GM12878 (cell line): Measurements from ENCODE around the gene LAP3. TPM values are rescaled to one million over a fixed set of nuclear protein-coding genes. Genes with fewer than 3 reads are reported as not detected.

ENCODE experiments used
- ATAC-seq: fragments of 200-7000 bp; cut with Tn5 transposase; 3 replicates; pipeline ENCODE4 v1.9.1; 2020; ENCODE audit warnings: mild to moderate bottlenecking, moderate library complexity
- BruUV-seq: library from RNA; stranded (reverse); fragments of 400-500 nt; replicated peaks from 2 replicates; lab custom pipeline; 2021; lab: Mats Ljungman, UMichigan
- CTCF ChIA-PET: fragments of 300-600 bp; sonication (Branson Sonifier 250); formaldehyde crosslinking; extraction: SDS; loops from one replicate; lab custom pipeline; 2021; ENCODE audit warnings: inconsistent platforms; lab: Yijun Ruan, JAX
- POLR2A ChIA-PET: fragments of 350-600 bp; formaldehyde crosslinking; extraction: SDS; loops from one replicate; lab custom pipeline; 2021; ENCODE audit warnings: inconsistent platforms; lab: Charles Lee
- RAD21 ChIA-PET: fragments of 300-600 bp; sonication (Branson Sonifier 250); formaldehyde crosslinking; loops from one replicate; lab custom pipeline; 2023; ENCODE audit warnings: antibody characterized with exemption; ENCODE audit not compliant: unreplicated experiment; lab: Charles Lee
- SMC1A ChIA-PET: fragments of 300-600 bp; sonication (Branson Sonifier 250); formaldehyde crosslinking; loops from one replicate; lab custom pipeline; 2023; ENCODE audit not compliant: unreplicated experiment, uncharacterized antibody; lab: Charles Lee
- DNase-seq: peaks from one replicate; pipeline ENCODE4 v3.0.0-alpha.2; 2011; ENCODE audit warnings: low read depth, low spot score
- FAIRE-seq: peaks from 3 replicates; lab custom pipeline; 2011; peaks lifted over from hg19 to GRCh38; lab: Jason Lieb, UNC
- H2AFZ ChIP-seq: 2 replicates; pipeline ENCODE4 v1.6.0; 2011; ENCODE audit warnings: low read depth, low read length, control low read depth; ENCODE audit not compliant: control insufficient read depth
- H3K27ac ChIP-seq: 2 replicates; pipeline ENCODE4 v1.5.1; 2011; ENCODE audit warnings: control low read depth; ENCODE audit not compliant: control insufficient read depth, insufficient read depth
- H3K27me3 ChIP-seq, 2 experiments: replicated peaks in 1 of 2; 2 replicates each; pipeline versions ENCODE4 v1.6.0 to v1.6.1; 2011; ENCODE audit warnings: low read length in 1 of 2; ENCODE audit not compliant: control insufficient read depth in 2 of 2, insufficient read depth in 2 of 2
- H3K36me3 ChIP-seq, 2 experiments: 2 replicates each; pipeline ENCODE4 v1.5.1; 2011; ENCODE audit warnings: low read length in 1 of 2; ENCODE audit not compliant: control insufficient read depth in 2 of 2, insufficient read depth in 2 of 2
- H3K4me1 ChIP-seq: 2 replicates; pipeline ENCODE4 v1.6.1; 2011; ENCODE audit warnings: mild to moderate bottlenecking, low read length, moderate library complexity, mixed read lengths; ENCODE audit not compliant: control insufficient read depth, insufficient read depth
- H3K4me2 ChIP-seq: 2 replicates; pipeline ENCODE4 v1.6.0; 2011; ENCODE audit warnings: control low read depth; ENCODE audit not compliant: control insufficient read depth, insufficient read depth
- H3K4me3 ChIP-seq: fragments of 200-600 bp; sonication (generic); 2 replicates; pipeline ENCODE4 v1.5.1; 2016
- H3K79me2 ChIP-seq: 2 replicates; pipeline ENCODE4 v1.6.0; 2011; ENCODE audit warnings: low read length; ENCODE audit not compliant: control insufficient read depth, insufficient read depth
- H3K9ac ChIP-seq: 2 replicates; pipeline ENCODE4 v1.8.0; 2011; ENCODE audit warnings: low read length, control low read depth, mixed read lengths; ENCODE audit not compliant: control insufficient read depth, insufficient read depth
- H3K9me3 ChIP-seq: replicated peaks from 3 replicates; pipeline ENCODE4 v1.5.1; 2011; ENCODE audit warnings: mild to moderate bottlenecking, low read length; ENCODE audit not compliant: control insufficient read depth, insufficient read depth
- H4K20me1 ChIP-seq: 2 replicates; pipeline ENCODE4 v1.6.0; 2011; ENCODE audit not compliant: control insufficient read depth, insufficient read depth
- ATF3 ChIP-seq: IDR thresholded peaks from 2 replicates; pipeline ENCODE4 v1.6.1; 2011; ENCODE audit warnings: low read depth, mild to moderate bottlenecking, low read length, moderate library complexity, borderline replicate concordance; ENCODE audit errors: extremely low read depth
- CHD2 ChIP-seq: IDR thresholded peaks from 2 replicates; pipeline ENCODE4 v1.6.1; 2011; ENCODE audit warnings: low read depth, low read length, improper control_type of control experiment, borderline replicate concordance
- EP300 ChIP-seq, 2 experiments: fragments of 150-350 bp in 1 of 2; IDR thresholded peaks; 2 replicates each; pipeline ENCODE4 v1.6.1; 2011 to 2012; ENCODE audit warnings: low read depth in 2 of 2, low read length in 2 of 2, borderline replicate concordance in 1 of 2, improper control_type of control experiment in 1 of 2, inconsistent platforms in 1 of 2; ENCODE audit not compliant: control insufficient read depth in 1 of 2
- FOXM1 ChIP-seq: IDR thresholded peaks from 2 replicates; pipeline ENCODE4 v1.6.1; 2012; ENCODE audit warnings: low read depth, mild to moderate bottlenecking, inconsistent platforms, low read length, moderate library complexity
- GATAD2B ChIP-seq: fragments of 450-650 bp; conservative IDR thresholded peaks from 2 replicates; pipeline ENCODE4 v1.6.1; 2017; ENCODE audit warnings: low read depth, mild to moderate bottlenecking, moderate library complexity
- KLF5 ChIP-seq: fragments of 450-650 bp; IDR thresholded peaks from 2 replicates; pipeline ENCODE4 v1.6.1; 2014; ENCODE audit warnings: mild to moderate bottlenecking; ENCODE audit not compliant: partially characterized antibody
- LARP7 ChIP-seq: fragments of 450-650 bp; IDR thresholded peaks from 2 replicates; pipeline ENCODE4 v1.6.1; 2017; ENCODE audit warnings: mild to moderate bottlenecking
- NFXL1 ChIP-seq: fragments of 450-650 bp; IDR thresholded peaks from 2 replicates; pipeline ENCODE4 v1.6.1; 2017; ENCODE audit warnings: antibody characterized with exemption, mild to moderate bottlenecking, borderline replicate concordance
- POLR2A ChIP-seq: IDR thresholded peaks from 2 replicates; pipeline ENCODE4 v1.6.1; 2011; ENCODE audit warnings: low read depth, mild to moderate bottlenecking, low read length
- RUNX3 ChIP-seq: IDR thresholded peaks from 2 replicates; pipeline ENCODE4 v1.6.1; 2012; ENCODE audit warnings: low read length, inconsistent platforms
- TAF1 ChIP-seq: IDR thresholded peaks from 2 replicates; pipeline ENCODE4 v1.6.1; 2011; ENCODE audit warnings: mild to moderate bottlenecking, low read depth, low read length, borderline replicate concordance
- YY1 ChIP-seq: IDR thresholded peaks from 2 replicates; pipeline ENCODE4 v1.6.1; 2011; ENCODE audit warnings: low read depth, mild to moderate bottlenecking, low read length
- ZBTB33 ChIP-seq: fragments of 450-650 bp; IDR thresholded peaks from 2 replicates; pipeline ENCODE4 v1.6.1; 2017; ENCODE audit warnings: mild to moderate bottlenecking
- ZNF384 ChIP-seq: IDR thresholded peaks from 2 replicates; pipeline ENCODE4 v1.6.1; 2012; ENCODE audit warnings: low read depth, mild to moderate bottlenecking, low read length, improper control_type of control experiment, borderline replicate concordance
- WGBS: methylation state at CpG from one replicate; pipeline ENCODE4 v1.1.6; 2016; ENCODE audit warnings: low lambda C conversion rate; ENCODE audit not compliant: insufficient replicate concordance, insufficient coverage; ENCODE audit errors: missing lambda C conversion rate; 5-methylcytosine and 5-hydroxymethylcytosine counted together
- in situ Hi-C: fragments of 300-500 bp; cut with MboI; formaldehyde crosslinking; loops from 9 replicates; pipeline ENCODE4 v1.14.3; 2018; ENCODE audit warnings: mixed read lengths
- intact Hi-C: fragments of 100-400 bp; cut with micrococcal nuclease; formaldehyde crosslinking; loops from one replicate; pipeline ENCODE4 v1.14.2; 2022; ENCODE audit not compliant: unreplicated experiment
- polyA plus RNA-seq, 11 experiments: library from polyadenylated mRNA; depleted of rRNA in 4 of 11; unstranded in 6 of 11; stranded (reverse) in 5 of 11; fragments of >200 nt; fragmentation: Nextera tagmentation in 4 of 11; fragmentation: Illumina TruSeq in 1 of 11; extraction: Ambion mirVana in 4 of 11; extraction: Trizol in 1 of 11; gene quantifications; 1 replicate in 1 of 11; 2 replicates in 10 of 11; pipeline versions ENCODE4 v1.2.1 to v1.2.3, GENCODE V29; 2011 to 2016; ENCODE audit warnings: inconsistent platforms in 2 of 11, missing spikeins in 2 of 11, low read depth in 1 of 11
- total RNA-seq, 4 experiments: library from RNA; depleted of rRNA in 3 of 4; stranded (reverse); fragments of >200 nt in 3 of 4; fragmentation: Illumina TruSeq in 1 of 4; extraction: Trizol in 1 of 4; gene quantifications; 2 replicates each; pipeline versions ENCODE4 v1.2.1 to v1.2.3, GENCODE V29; 2013 to 2021
- TF ChIP-seq, protein P1 (sequence below), 3 experiments: IDR thresholded peaks in 2 of 3; conservative IDR thresholded peaks in 1 of 3; 2 replicates each; pipeline ENCODE4 v1.5.1; 2011; ENCODE audit warnings: low read depth in 3 of 3, low read length in 3 of 3, mild to moderate bottlenecking in 3 of 3, control low read depth in 2 of 3, moderate library complexity in 2 of 3, inconsistent platforms in 1 of 3, mixed read lengths in 1 of 3; ENCODE audit not compliant: control insufficient read depth in 2 of 3, insufficient read depth in 1 of 3; ENCODE audit errors: extremely low read depth in 1 of 3

Gene LAP3
- total and polyA plus RNA-seq, 10 of the 15 experiments (the other 5 are each of a cell fraction or from before 2014, with no cell fraction given), result 134 to 249 (median 204) TPM

GRCh38 chr4:17636696-17637622 lies 60.0 kb downstream of the LAP3 start (continued):
- TF ChIP-seq YY1, result peak; percentile 78
- TF ChIP-seq LARP7, result no peak
- TF ChIP-seq ATF3, result no peak
- TF ChIP-seq CHD2, result no peak
- peak; percentile 71; the same call in 1 of the 2 replicates for TF ChIP-seq ZNF384
- no peak for TF ChIP-seq GATAD2B
- no peak for TF ChIP-seq FOXM1
- peak; percentile 50 for TF ChIP-seq POLR2A

GRCh38 chr4:17639136-17639535 lies 62.1 kb downstream of the LAP3 start:
- no TSS peak for BruUV-seq
- FAIRE-seq (no peak), DNase-seq (no peak), ATAC-seq (no peak)
- H3K4me1 ChIP-seq, result no peaks in the 10 kb centered on the region
- no peaks in the 10 kb centered on the region for H3K27me3 ChIP-seq
- no peak overlapping the region for H3K9ac ChIP-seq
- no peaks in the 10 kb centered on the region for H3K79me2 ChIP-seq
- intact Hi-C loops, result loop anchor here (5.0 kb wide), 1 partner anchor 953 kb away; no protein-coding TSS in a partner anchor
- H3K9me3 ChIP-seq, result no peaks in the 10 kb centered on the region; the same call in 2 of the 3 replicates
- CTCF ChIA-PET, result interaction anchor here (3.6 kb wide), 1 partner anchor 90 kb away, joined by 16 read pairs; no protein-coding TSS in a partner anchor
- no peak overlapping the region for H3K27ac ChIP-seq
- H3K36me3 ChIP-seq, result no peaks in the 10 kb centered on the region; a peak in 2 of 4 replicates
- H4K20me1 ChIP-seq, result no peaks in the 10 kb centered on the region
- no peak overlapping the region for H3K4me3 ChIP-seq
- H3K4me2 ChIP-seq, result no peak overlapping the region
- 66% methylated on average over 7 of the region's 7 CpGs for WGBS
- no peak overlapping the region for H2AFZ ChIP-seq
- POLR2A ChIA-PET, result interaction anchor here (1.0 kb wide), 1 partner anchor 91 kb away, joined by 5 read pairs; no protein-coding TSS in a partner anchor
- in situ Hi-C loops, result loop anchor here (5.0 to 10.0 kb wide), 2 partner anchors 92 to 956 kb away; no protein-coding TSS in a partner anchor
- SMC1A ChIA-PET, result no interaction called here
- RAD21 ChIA-PET, result interaction anchor here (1.2 kb wide), 1 partner anchor 90 kb away, joined by 3 read pairs; no protein-coding TSS in a partner anchor
- TF ChIP-seq, protein P1, sequence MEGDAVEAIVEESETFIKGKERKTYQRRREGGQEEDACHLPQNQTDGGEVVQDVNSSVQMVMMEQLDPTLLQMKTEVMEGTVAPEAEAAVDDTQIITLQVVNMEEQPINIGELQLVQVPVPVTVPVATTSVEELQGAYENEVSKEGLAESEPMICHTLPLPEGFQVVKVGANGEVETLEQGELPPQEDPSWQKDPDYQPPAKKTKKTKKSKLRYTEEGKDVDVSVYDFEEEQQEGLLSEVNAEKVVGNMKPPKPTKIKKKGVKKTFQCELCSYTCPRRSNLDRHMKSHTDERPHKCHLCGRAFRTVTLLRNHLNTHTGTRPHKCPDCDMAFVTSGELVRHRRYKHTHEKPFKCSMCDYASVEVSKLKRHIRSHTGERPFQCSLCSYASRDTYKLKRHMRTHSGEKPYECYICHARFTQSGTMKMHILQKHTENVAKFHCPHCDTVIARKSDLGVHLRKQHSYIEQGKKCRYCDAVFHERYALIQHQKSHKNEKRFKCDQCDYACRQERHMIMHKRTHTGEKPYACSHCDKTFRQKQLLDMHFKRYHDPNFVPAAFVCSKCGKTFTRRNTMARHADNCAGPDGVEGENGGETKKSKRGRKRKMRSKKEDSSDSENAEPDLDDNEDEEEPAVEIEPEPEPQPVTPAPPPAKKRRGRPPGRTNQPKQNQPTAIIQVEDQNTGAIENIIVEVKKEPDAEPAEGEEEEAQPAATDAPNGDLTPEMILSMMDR (IDR thresholded peaks at IDR 0.05 in 2 of 3, conservative IDR thresholded peaks at IDR 0.05 in 1 of 3; ENCODE audit: control insufficient read depth in 2 of 3, extremely low read depth in 1 of 3, insufficient read depth in 1 of 3, low read depth in 3 of 3, low read length in 3 of 3), result no peak
- TF ChIP-seq ZBTB33 (no peak), KLF5 (no peak), NFXL1 (no peak), EP300 (IDR thresholded peaks at IDR 0.05; ENCODE audit: borderline replicate concordance in 1 of 2, control insufficient read depth in 1 of 2, low read depth in 2 of 2, low read length in 2 of 2) (no peak), TAF1 (no peak), RUNX3 (no peak)
